ENCODE data around the gene KIFAP3.
A peak's percentile ranks its signal among the peaks of the same experiment; 100 is the strongest.

KIFAP3 gene

GRCh38 chr1:169949139-169949538 is 125.4 kb downstream of the KIFAP3 start:
- Mint-ChIP-seq H3K27ac (ENCODE audit: low read depth) (no peak overlapping the region), H3K4me1 (no peaks in the 10 kb centered on the region), H3K4me3 (no peak overlapping the region), H3K9me3 (no peaks in the 10 kb centered on the region), H3K27me3 (no peaks in the 10 kb centered on the region), H3K36me3 (ENCODE audit: insufficient read depth) (peaks cover 5% of the 10 kb centered on the region)
- DNase-seq (ENCODE audit: low spot score in 2 of 2) (no peak), ATAC-seq (replicated peaks; ENCODE audit: extremely low read depth, poor library complexity, severe bottlenecking) (no peak)

GRCh38 chr1:169946206-169946605 is 128.3 kb downstream of the KIFAP3 start:
- no peaks in the 10 kb centered on the region for H3K27me3 Mint-ChIP-seq
- no peaks in the 10 kb centered on the region for H3K9me3 Mint-ChIP-seq
- DNase-seq (ENCODE audit: low spot score in 2 of 2) (no peak), ATAC-seq (replicated peaks; ENCODE audit: extremely low read depth, poor library complexity, severe bottlenecking) (no peak)
- H3K27ac Mint-ChIP-seq (ENCODE audit: low read depth): no peak overlapping the region
- no peaks in the 10 kb centered on the region for H3K36me3 Mint-ChIP-seq (ENCODE audit: insufficient read depth)
- H3K4me1 Mint-ChIP-seq: no peaks in the 10 kb centered on the region
- no peak overlapping the region for H3K4me3 Mint-ChIP-seq

- H3K9me3 Mint-ChIP-seq: no peaks in the 10 kb centered on the region
- DNase-seq (ENCODE audit: low spot score in 2 of 2) (no peak), ATAC-seq (replicated peaks; ENCODE audit: extremely low read depth, poor library complexity, severe bottlenecking) (no peak)
- H3K36me3 Mint-ChIP-seq (ENCODE audit: insufficient read depth): no peaks in the 10 kb centered on the region
- no peaks in the 10 kb centered on the region for H3K27me3 Mint-ChIP-seq
- no peaks in the 10 kb centered on the region for H3K4me1 Mint-ChIP-seq
- no peak overlapping the region for H3K27ac Mint-ChIP-seq (ENCODE audit: low read depth)
- no peak overlapping the region for H3K4me3 Mint-ChIP-seq
These were observed 129.3 kb downstream of the KIFAP3 start for GRCh38 chr1:169945181-169945580.

GRCh38 chr1:169944621-169945020 is 129.9 kb downstream of the KIFAP3 start:
- Mint-ChIP-seq H3K4me1 (no peaks in the 10 kb centered on the region), H3K9me3 (no peaks in the 10 kb centered on the region), H3K36me3 (ENCODE audit: insufficient read depth) (no peaks in the 10 kb centered on the region), H3K27me3 (no peaks in the 10 kb centered on the region), H3K4me3 (no peak overlapping the region), H3K27ac (ENCODE audit: low read depth) (no peak overlapping the region)
- DNase-seq (ENCODE audit: low spot score in 2 of 2) (no peak), ATAC-seq (replicated peaks; ENCODE audit: extremely low read depth, poor library complexity, severe bottlenecking) (no peak)

- Mint-ChIP-seq H3K36me3 (ENCODE audit: insufficient read depth) (no peaks in the 10 kb centered on the region), H3K27ac (ENCODE audit: low read depth) (no peak overlapping the region), H3K27me3 (no peaks in the 10 kb centered on the region), H3K4me3 (no peak overlapping the region), H3K4me1 (no peaks in the 10 kb centered on the region), H3K9me3 (no peaks in the 10 kb centered on the region)
- ATAC-seq (replicated peaks; ENCODE audit: extremely low read depth, poor library complexity, severe bottlenecking) (no peak), DNase-seq (ENCODE audit: low spot score in 2 of 2) (no peak)
These were observed 130.4 kb downstream of the KIFAP3 start for GRCh38 chr1:169943963-169944526.

GRCh38 chr1:169941982-169942830 is 132.3 kb downstream of the KIFAP3 start:
- DNase-seq (ENCODE audit: low spot score in 2 of 2): no peak
- H3K27ac Mint-ChIP-seq (ENCODE audit: low read depth): no peak overlapping the region
- H3K36me3 Mint-ChIP-seq (ENCODE audit: insufficient read depth): no peaks in the 10 kb centered on the region
- H3K4me1 Mint-ChIP-seq: no peaks in the 10 kb centered on the region
- no peak for ATAC-seq (replicated peaks; ENCODE audit: extremely low read depth, poor library complexity, severe bottlenecking)
- no peak overlapping the region for H3K4me3 Mint-ChIP-seq
- no peaks in the 10 kb centered on the region for H3K27me3 Mint-ChIP-seq
- H3K9me3 Mint-ChIP-seq: no peaks in the 10 kb centered on the region

GRCh38 chr1:169933984-169934725 is 140.3 kb downstream of the KIFAP3 start:
- no peaks in the 10 kb centered on the region for H3K27me3 Mint-ChIP-seq
- no peak overlapping the region for H3K4me3 Mint-ChIP-seq
- H3K4me1 Mint-ChIP-seq: no peaks in the 10 kb centered on the region
- ATAC-seq (replicated peaks; ENCODE audit: extremely low read depth, poor library complexity, severe bottlenecking) (no peak), DNase-seq (ENCODE audit: low spot score in 2 of 2) (no peak)
- no peak overlapping the region for H3K27ac Mint-ChIP-seq (ENCODE audit: low read depth)
- no peaks in the 10 kb centered on the region for H3K36me3 Mint-ChIP-seq (ENCODE audit: insufficient read depth)
- H3K9me3 Mint-ChIP-seq: no peaks in the 10 kb centered on the region

- no peak for ATAC-seq (replicated peaks; ENCODE audit: extremely low read depth, poor library complexity, severe bottlenecking)
- H3K9me3 Mint-ChIP-seq: no peaks in the 10 kb centered on the region
- no peaks in the 10 kb centered on the region for H3K36me3 Mint-ChIP-seq (ENCODE audit: insufficient read depth)
- no peak for DNase-seq (ENCODE audit: low spot score in 2 of 2)
- no peaks in the 10 kb centered on the region for H3K27me3 Mint-ChIP-seq
- no peak overlapping the region for H3K27ac Mint-ChIP-seq (ENCODE audit: low read depth)
- H3K4me3 Mint-ChIP-seq: no peak overlapping the region
- H3K4me1 Mint-ChIP-seq: peaks cover 4% of the 10 kb centered on the region
These were observed 142.7 kb downstream of the KIFAP3 start for GRCh38 chr1:169931795-169932231.

- peaks cover 2% of the 10 kb centered on the region for H3K36me3 Mint-ChIP-seq (ENCODE audit: insufficient read depth)
- no peaks in the 10 kb centered on the region for H3K9me3 Mint-ChIP-seq
- H3K4me1 Mint-ChIP-seq: peaks cover 10% of the 10 kb centered on the region
- H3K4me3 Mint-ChIP-seq: no peak overlapping the region
- no peak for DNase-seq (ENCODE audit: low spot score in 2 of 2)
- no peak for ATAC-seq (replicated peaks; ENCODE audit: extremely low read depth, poor library complexity, severe bottlenecking)
- peak overlapping the region; percentile 35 for H3K27ac Mint-ChIP-seq (ENCODE audit: low read depth)
- H3K27me3 Mint-ChIP-seq: no peaks in the 10 kb centered on the region
These were observed 145.3 kb downstream of the KIFAP3 start for GRCh38 chr1:169929210-169929526.

- Mint-ChIP-seq H3K36me3 (ENCODE audit: insufficient read depth) (peaks cover 2% of the 10 kb centered on the region), H3K4me3 (no peak overlapping the region), H3K27ac (ENCODE audit: low read depth) (peak overlapping the region; percentile 35), H3K9me3 (no peaks in the 10 kb centered on the region), H3K27me3 (no peaks in the 10 kb centered on the region), H3K4me1 (peaks cover 10% of the 10 kb centered on the region)
- ATAC-seq (replicated peaks; ENCODE audit: extremely low read depth, poor library complexity, severe bottlenecking) (peak; percentile 64), DNase-seq (ENCODE audit: low spot score in 2 of 2) (no peak)
These were observed 145.9 kb downstream of the KIFAP3 start for GRCh38 chr1:169928438-169929209.

- DNase-seq (ENCODE audit: low spot score in 2 of 2): no peak
- H3K9me3 Mint-ChIP-seq: no peaks in the 10 kb centered on the region
- no peak overlapping the region for H3K4me3 Mint-ChIP-seq
- H3K4me1 Mint-ChIP-seq: peaks cover 10% of the 10 kb centered on the region
- no peak overlapping the region for H3K27ac Mint-ChIP-seq (ENCODE audit: low read depth)
- H3K36me3 Mint-ChIP-seq (ENCODE audit: insufficient read depth): peaks cover 5% of the 10 kb centered on the region
- ATAC-seq (replicated peaks; ENCODE audit: extremely low read depth, poor library complexity, severe bottlenecking): peak; percentile 24
- H3K27me3 Mint-ChIP-seq: no peaks in the 10 kb centered on the region
These were observed 148.7 kb downstream of the KIFAP3 start for GRCh38 chr1:169925505-169926482.
